K562 (cell line): ENCODE results near the gene TMEM41A. TPM values are rescaled to one million over a fixed set of nuclear protein-coding genes. Genes with fewer than 3 reads are reported as not detected.
A peak's percentile ranks its signal among the peaks of the same experiment; 100 is the strongest.
"Not testable (repeated sequence)": the region's sequence is repeated elsewhere in the genome, so short reads cannot be mapped to it uniquely, and the experiment has no call there.

Experiments
- ATAC-seq: fragments of 200-7000 bp; cut with Tn5 transposase; 3 replicates; pipeline ENCODE4 v1.9.1; 2020; ENCODE audit warnings: moderate library complexity
- BruUV-seq: library from RNA; stranded (reverse); fragments of 400-500 nt; replicated peaks from 2 replicates; lab custom pipeline; 2021; lab: Mats Ljungman, UMichigan
- CTCF ChIA-PET: fragments of 300-600 bp; formaldehyde crosslinking; extraction: SDS; loops from one replicate; lab custom pipeline; 2021; ENCODE audit warnings: low intra/inter-chr PET ratio; lab: Yijun Ruan, JAX
- POLR2A ChIA-PET: fragments of 300-600, 350-650 bp; sonication (Branson Sonifier 250); formaldehyde crosslinking; extraction: SDS; loops from one replicate; lab custom pipeline; 2021; ENCODE audit warnings: antibody characterized with exemption, inconsistent platforms; lab: Yijun Ruan, JAX
- DNase-seq, 4 experiments: peaks; one replicate each; pipeline versions ENCODE4 v3.0.0 to v3.0.0-alpha.2; 2011 to 2018; ENCODE audit warnings: low spot score in 3 of 4, mixed read lengths in 3 of 4; ENCODE audit errors: extremely low read depth in 1 of 4
- FAIRE-seq: peaks from 2 replicates; lab custom pipeline; 2011; peaks lifted over from hg19 to GRCh38; lab: Jason Lieb, UNC
- H2AFZ ChIP-seq: 2 replicates; pipeline ENCODE4 v1.6.0; 2011; ENCODE audit warnings: low read depth, low read length, control low read depth, inconsistent platforms
- H3K27ac ChIP-seq: fragments of 200-600 bp; 3 replicates; pipeline ENCODE4 v1.8.0; 2011; ENCODE audit warnings: low read depth, mild to moderate bottlenecking, control low read depth, inconsistent platforms, low read length, moderate library complexity, mixed read lengths; ENCODE audit errors: extremely low read depth
- H3K27me3 ChIP-seq, 2 experiments: fragments of 300-600 bp in 1 of 2; 2 replicates in 1 of 2; 3 replicates in 1 of 2; pipeline versions ENCODE4 v1.6.0 to v1.8.0; 2011; ENCODE audit warnings: inconsistent platforms in 2 of 2, low read length in 2 of 2, mild to moderate bottlenecking in 1 of 2, mixed read lengths in 1 of 2, moderate library complexity in 1 of 2; ENCODE audit not compliant: control insufficient read depth in 2 of 2, insufficient read depth in 2 of 2
- H3K36me3 ChIP-seq: fragments of 300-600 bp; 3 replicates; pipeline ENCODE4 v1.8.0; 2011; ENCODE audit warnings: mild to moderate bottlenecking, low read length, inconsistent platforms; ENCODE audit not compliant: control insufficient read depth, insufficient read depth
- H3K4me1 ChIP-seq, 2 experiments: fragments of 200-600 bp in 1 of 2; replicated peaks in 1 of 2; 2 replicates in 1 of 2; 3 replicates in 1 of 2; pipeline versions ENCODE4 v1.5.1 to v1.8.0; 2011; ENCODE audit warnings: inconsistent platforms in 2 of 2, low read length in 2 of 2, mild to moderate bottlenecking in 1 of 2, mixed read lengths in 1 of 2, moderate library complexity in 1 of 2; ENCODE audit not compliant: control insufficient read depth in 2 of 2, insufficient read depth in 2 of 2
- H3K4me2 ChIP-seq: 2 replicates; pipeline ENCODE4 v1.6.1; 2011; ENCODE audit warnings: low read length, control low read depth, inconsistent platforms, mixed read lengths; ENCODE audit not compliant: insufficient read depth
- H3K4me3 ChIP-seq: fragments of 200-600 bp; sonication (generic), shearing (Covaris generic); 2 replicates; pipeline ENCODE4 v1.5.1; 2016; ENCODE audit warnings: control low read depth, inconsistent platforms
- H3K79me2 ChIP-seq: fragments of 200-600 bp; 3 replicates; pipeline ENCODE4 v1.8.0; 2011; ENCODE audit warnings: low read length, inconsistent platforms; ENCODE audit not compliant: control insufficient read depth, insufficient read depth
- H3K9ac ChIP-seq, 2 experiments: 2 replicates each; pipeline versions ENCODE4 v1.6.0 to v1.6.1; 2011; ENCODE audit warnings: low read depth in 2 of 2, low read length in 2 of 2, control low read depth in 1 of 2, inconsistent platforms in 1 of 2, mild to moderate bottlenecking in 1 of 2, mixed read lengths in 1 of 2; ENCODE audit not compliant: insufficient read depth in 1 of 2
- H3K9me1 ChIP-seq: one replicate; pipeline ENCODE4 v1.6.0; 2011; ENCODE audit warnings: inconsistent platforms, mild to moderate bottlenecking, low read length, moderate library complexity; ENCODE audit not compliant: control insufficient read depth, insufficient read depth
- H3K9me3 ChIP-seq: replicated peaks from 2 replicates; pipeline ENCODE4 v1.5.1; 2011; ENCODE audit warnings: low read depth, low read length, inconsistent platforms; ENCODE audit not compliant: control insufficient read depth, insufficient read depth
- H4K20me1 ChIP-seq: replicated peaks from 2 replicates; pipeline ENCODE4 v1.6.1; 2011; ENCODE audit warnings: low read length, inconsistent platforms, mixed read lengths; ENCODE audit not compliant: control insufficient read depth, insufficient read depth
- ATF3 ChIP-seq, 2 experiments: fragments of 450-650 bp in 1 of 2; sonication (generic) in 1 of 2; formaldehyde crosslinking in 1 of 2; IDR thresholded peaks in 1 of 2; conservative IDR thresholded peaks in 1 of 2; 2 replicates each; pipeline versions ENCODE4 v1.6.1 to v1.8.1; 2016 to 2023; ENCODE audit warnings: mild to moderate bottlenecking in 2 of 2, moderate library complexity in 2 of 2, inconsistent platforms in 1 of 2, missing genetic modification reagents in 1 of 2
- BCOR ChIP-seq: fragments of 450-650 bp; IDR thresholded peaks from 2 replicates; pipeline ENCODE4 v1.6.1; 2016
- C11orf30 ChIP-seq: fragments of 450-650 bp; IDR thresholded peaks from 2 replicates; pipeline ENCODE4 v1.6.1; 2016; ENCODE audit warnings: low read depth, mild to moderate bottlenecking
- CHD4 ChIP-seq: fragments of 200-600 bp; sonication (generic); IDR thresholded peaks from 3 replicates; pipeline ENCODE4 v1.6.1; 2012; ENCODE audit warnings: low read depth, mild to moderate bottlenecking, mixed read lengths, low read length, inconsistent platforms; ENCODE audit not compliant: insufficient read depth, insufficient replicate concordance, poor library complexity, severe bottlenecking
- CTBP1 ChIP-seq: fragments of 450-650 bp; IDR thresholded peaks from 2 replicates; pipeline ENCODE4 v1.6.1; 2016; ENCODE audit warnings: borderline replicate concordance
- DPF2 ChIP-seq: fragments of 450-650 bp; IDR thresholded peaks from 2 replicates; pipeline ENCODE4 v1.6.1; 2016
- JUNB ChIP-seq: fragments of 450-650 bp; formaldehyde crosslinking; conservative IDR thresholded peaks from 2 replicates; pipeline ENCODE4 v1.4.0; 2020; ENCODE audit warnings: mild to moderate bottlenecking
- KDM1A ChIP-seq, 2 experiments: fragments of 450-650 bp; IDR thresholded peaks; 2 replicates each; pipeline ENCODE4 v1.6.1; 2016; ENCODE audit warnings: mild to moderate bottlenecking in 2 of 2
- MNT ChIP-seq, 2 experiments: fragments of 450-650 bp; conservative IDR thresholded peaks; 2 replicates each; pipeline ENCODE4 v1.6.1; 2017; ENCODE audit warnings: mild to moderate bottlenecking in 2 of 2, moderate library complexity in 2 of 2
- POLR2G ChIP-seq: fragments of 200-400 bp; formaldehyde crosslinking; IDR thresholded peaks from 2 replicates; pipeline ENCODE4 v1.6.1; 2017; ENCODE audit warnings: low read depth, mild to moderate bottlenecking, antibody characterized with exemption, low read length, moderate library complexity
- RBM25 ChIP-seq: fragments of 200-400 bp; formaldehyde crosslinking; IDR thresholded peaks from 2 replicates; pipeline ENCODE4 v1.6.1; 2018; ENCODE audit warnings: low read length, low read depth, moderate library complexity; ENCODE audit not compliant: severe bottlenecking
- ZNF121 ChIP-seq: sonication (generic); formaldehyde crosslinking; conservative IDR thresholded peaks from 2 replicates; pipeline ENCODE4 v1.8.0; 2022; ENCODE audit warnings: missing genetic modification reagents
- WGBS: fragments of 100-300 bp; shearing (Covaris generic); methylation state at CpG from one replicate; pipeline ENCODE4 v1.1.6; 2016; ENCODE audit warnings: low coverage, mixed read lengths; ENCODE audit not compliant: insufficient coverage; ENCODE audit errors: missing lambda C conversion rate; 5-methylcytosine and 5-hydroxymethylcytosine counted together
- in situ Hi-C: fragments of 300-500 bp; cut with MboI; formaldehyde crosslinking; loops from 4 replicates; pipeline ENCODE4 v1.15.0; 2018; ENCODE audit warnings: inconsistent platforms, mixed read lengths
- intact Hi-C: fragments of 100-400 bp; cut with micrococcal nuclease; formaldehyde crosslinking; loops from 2 replicates; pipeline ENCODE4 v1.14.2; 2022
- polyA plus RNA-seq, 8 experiments: library from polyadenylated mRNA; depleted of rRNA in 4 of 8; stranded (reverse) in 5 of 8; unstranded in 3 of 8; fragments of >200 nt; fragmentation: Nextera tagmentation in 2 of 8; fragmentation: Illumina TruSeq in 1 of 8; extraction: Ambion mirVana in 2 of 8; extraction: Trizol in 1 of 8; gene quantifications; 2 replicates each; pipeline versions ENCODE4 v1.2.1 to v1.2.3, GENCODE V29; 2011 to 2014; ENCODE audit warnings: inconsistent platforms in 1 of 8, missing spikeins in 1 of 8
- total RNA-seq, 7 experiments: library from RNA; depleted of rRNA in 6 of 7; stranded (reverse); fragments of >200 nt in 6 of 7; fragmentation: Illumina TruSeq in 2 of 7; extraction: Trizol in 2 of 7; gene quantifications; 2 replicates each; pipeline versions ENCODE4 v1.2.1 to v1.2.3, GENCODE V29; 2011 to 2021; ENCODE audit warnings: low replicate concordance in 1 of 7
- TF ChIP-seq, protein P1 (sequence below): fragments of 450-650 bp; conservative IDR thresholded peaks from 2 replicates; pipeline ENCODE4 v1.6.1; 2016; ENCODE audit warnings: missing genetic modification characterization, low read depth, mild to moderate bottlenecking, missing compliant biosample characterization, moderate library complexity

Gene TMEM41A
- total and polyA plus RNA-seq, 9 of the 15 experiments (the other 6 are each of a cell fraction or from before 2014, with no cell fraction given), result 22.5 to 65.9 (median 31.5) TPM

DNA sequence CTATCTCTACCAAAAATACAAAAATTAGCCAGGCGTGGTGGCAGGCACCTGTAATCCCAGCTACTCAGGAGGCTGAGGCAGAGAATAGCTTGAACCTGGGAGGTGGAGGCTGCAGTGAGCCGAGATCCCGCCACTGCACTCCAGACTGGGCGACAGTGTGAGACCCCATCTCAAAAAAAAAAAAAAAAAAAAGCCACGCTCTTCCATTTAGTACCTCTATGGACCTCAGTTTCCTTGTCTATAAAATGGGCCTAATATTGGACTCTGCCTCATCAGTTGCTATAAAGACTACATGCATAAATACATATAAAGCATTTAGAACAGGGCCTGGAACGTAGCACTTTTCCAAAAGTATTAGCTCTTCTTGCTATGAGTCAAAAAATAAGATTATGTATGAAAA lies 23.9 kb downstream of the TMEM41A start:
- ATAC-seq, FAIRE-seq: not testable (repeated sequence)
- POLR2A ChIA-PET, result interaction anchor here (0.7 to 1.6 kb wide), 3 partner anchors 8 to 290 kb away, joined by 3 to 6 read pairs (median 3); no protein-coding TSS in a partner anchor

GRCh38 chr3:185473290-185473815 lies 25.5 kb downstream of the TMEM41A start:
- BruUV-seq, result no TSS peak
- peak overlapping the region; percentile 81 for H3K4me2 ChIP-seq
- no peaks in the 10 kb centered on the region for H3K27me3 ChIP-seq
- 13% methylated on average over 14 of the region's 15 CpGs for WGBS
- H3K4me3 ChIP-seq, result no peak overlapping the region; the same call in 1 of the 2 replicates
- H3K4me1 ChIP-seq, result peaks cover 13 to 35% of the 10 kb centered on the region in 2 experiments
- peak overlapping the region; percentile 79 for H3K27ac ChIP-seq
- H2AFZ ChIP-seq, result peak overlapping the region; percentile 78
- DNase-seq (peak; percentile 75 to 96 (median 83)), ATAC-seq (peak; percentile 93), FAIRE-seq (peak; percentile 100)
- no peaks in the 10 kb centered on the region; the same call in 2 of the 3 replicates for H3K79me2 ChIP-seq
- intact Hi-C loops (no loop called here), in situ Hi-C loops (no loop called here)
- POLR2A ChIA-PET, result interaction anchor here (0.5 to 1.6 kb wide), 3 partner anchors 71 to 149 kb away, joined by 3 read pairs; partner anchors contain the start of gene SENP2
- no peaks in the 10 kb centered on the region for H3K9me3 ChIP-seq
- no peaks in the 10 kb centered on the region for H3K9me1 ChIP-seq
- H4K20me1 ChIP-seq, result no peaks in the 10 kb centered on the region
- peaks cover 4% of the 10 kb centered on the region; the same call in 1 of the 3 replicates for H3K36me3 ChIP-seq
- CTCF ChIA-PET, result no interaction called here
- H3K9ac ChIP-seq, result peak overlapping the region; percentile 45 to 87
- TF ChIP-seq JUNB (CRISPR knock-in tag) (no peak), DPF2 (peak; percentile 94), POLR2G (0 out of 2 replicates have a peak, but pooled peaks have one; percentile 33), MNT (conservative IDR thresholded peaks at IDR 0.05) (peak in 1 of 2 experiments; percentile 63; a peak in 1 of 4 replicates), C11orf30 (peak; percentile 72), ATF3 (IDR thresholded peaks at IDR 0.05) (peak; percentile 96), ATF3 (CRISPR knock-in tag; conservative IDR thresholded peaks at IDR 0.05) (no peak), CTBP1 (peak; percentile 84)
- TF ChIP-seq, protein P1, sequence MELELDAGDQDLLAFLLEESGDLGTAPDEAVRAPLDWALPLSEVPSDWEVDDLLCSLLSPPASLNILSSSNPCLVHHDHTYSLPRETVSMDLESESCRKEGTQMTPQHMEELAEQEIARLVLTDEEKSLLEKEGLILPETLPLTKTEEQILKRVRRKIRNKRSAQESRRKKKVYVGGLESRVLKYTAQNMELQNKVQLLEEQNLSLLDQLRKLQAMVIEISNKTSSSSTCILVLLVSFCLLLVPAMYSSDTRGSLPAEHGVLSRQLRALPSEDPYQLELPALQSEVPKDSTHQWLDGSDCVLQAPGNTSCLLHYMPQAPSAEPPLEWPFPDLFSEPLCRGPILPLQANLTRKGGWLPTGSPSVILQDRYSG (tag), result peak; percentile 55; the same call in 1 of the 2 replicates

More for the DNA sequence above, 23.9 kb downstream of the TMEM41A start:
- H3K27ac ChIP-seq, CTCF ChIA-PET, DNase-seq, H3K27me3 ChIP-seq, H3K36me3 ChIP-seq, H2AFZ ChIP-seq, H3K4me2 ChIP-seq, H3K4me3 ChIP-seq, H3K9ac ChIP-seq, in situ Hi-C loops, H3K79me2 ChIP-seq, H3K9me3 ChIP-seq, H3K9me1 ChIP-seq, H4K20me1 ChIP-seq, BruUV-seq, intact Hi-C loops: not testable (repeated sequence)
- peaks cover 13 to 35% of the 10 kb centered on the region in 2 experiments for H3K4me1 ChIP-seq
- 95% methylated on average over 6 of the region's 6 CpGs for WGBS
- peak; percentile 58; the same call in 1 of the 2 replicates for TF ChIP-seq ZNF121 (CRISPR knock-in tag)
- TF ChIP-seq RBM25, result peak; percentile 84
- peak; percentile 94 for TF ChIP-seq BCOR
- TF ChIP-seq KDM1A (IDR thresholded peaks at IDR 0.05), result peak; percentile 43 to 56; a peak in 1 of 4 replicates
- peak; percentile 56 for TF ChIP-seq CHD4
